H1 (cell line): ENCODE data around the gene MRTFB. TPM values are rescaled to one million over a fixed set of nuclear protein-coding genes. Genes with fewer than 3 reads are reported as not detected.

Experiments
- CTCF ChIA-PET: fragments of 300-600 bp; sonication (Branson Sonifier 250); formaldehyde crosslinking; loops from one replicate; lab custom pipeline; 2021; ENCODE audit not compliant: partially characterized antibody; lab: Charles Lee
- POLR2A ChIA-PET: fragments of 300-600 bp; sonication (Branson Sonifier 250); formaldehyde crosslinking; loops from one replicate; lab custom pipeline; 2021; ENCODE audit warnings: inconsistent platforms; ENCODE audit not compliant: partially characterized antibody; lab: Charles Lee
- DNase-seq, 2 experiments: peaks; one replicate each; pipeline versions ENCODE4 v3.0.0 to v3.0.0-alpha.2; 2010 to 2022; ENCODE audit warnings: low spot score in 2 of 2, low read depth in 1 of 2, mixed read lengths in 1 of 2
- FAIRE-seq: peaks from 2 replicates; lab custom pipeline; 2011; peaks lifted over from hg19 to GRCh38; lab: Jason Lieb, UNC
- H2AFZ ChIP-seq: 2 replicates; pipeline ENCODE4 v1.8.1; 2012; ENCODE audit warnings: low read length, inconsistent platforms
- H2AK5ac ChIP-seq: 2 replicates; pipeline ENCODE4 v1.6.1; 2013; ENCODE audit warnings: low read depth, low read length
- H2BK120ac ChIP-seq: replicated peaks from 2 replicates; pipeline ENCODE3; 2013; ENCODE audit warnings: low read depth, low read length, inconsistent platforms
- H2BK12ac ChIP-seq: 2 replicates; pipeline ENCODE4 v1.6.1; 2013; ENCODE audit warnings: low read depth, low read length
- H2BK15ac ChIP-seq: 2 replicates; pipeline ENCODE4 v1.6.1; 2013; ENCODE audit warnings: low read length
- H2BK20ac ChIP-seq: 2 replicates; pipeline ENCODE4 v1.6.1; 2013; ENCODE audit warnings: low read length
- H2BK5ac ChIP-seq: 2 replicates; pipeline ENCODE4 v1.6.1; 2013; ENCODE audit warnings: low read depth, low read length
- H3K14ac ChIP-seq: 2 replicates; pipeline ENCODE4 v1.6.1; 2013; ENCODE audit warnings: inconsistent platforms; ENCODE audit not compliant: insufficient read length
- H3K18ac ChIP-seq: 2 replicates; pipeline ENCODE4 v1.6.1; 2013; ENCODE audit warnings: low read length; ENCODE audit errors: extremely low read depth
- H3K23ac ChIP-seq: 2 replicates; pipeline ENCODE4 v1.6.1; 2013; ENCODE audit warnings: inconsistent platforms; ENCODE audit not compliant: insufficient read length
- H3K23me2 ChIP-seq: 2 replicates; pipeline ENCODE4 v1.6.1; 2013; ENCODE audit warnings: low read depth, low read length
- H3K27ac ChIP-seq: 2 replicates; pipeline ENCODE4 v1.6.1; 2011; ENCODE audit warnings: low read depth, low read length, inconsistent platforms
- H3K27me3 ChIP-seq, 4 experiments: replicated peaks in 1 of 4; 1 replicate in 1 of 4; 2 replicates in 3 of 4; pipeline versions ENCODE4 v1.6.1 to v1.8.1; 2011 to 2013; ENCODE audit warnings: low read length in 3 of 4, mild to moderate bottlenecking in 3 of 4, inconsistent platforms in 2 of 4, mixed read lengths in 2 of 4, moderate library complexity in 1 of 4; ENCODE audit not compliant: control insufficient read depth in 3 of 4, insufficient read depth in 3 of 4; ENCODE audit errors: extremely low read depth in 1 of 4
- H3K36me3 ChIP-seq, 4 experiments: 2 replicates each; pipeline versions ENCODE4 v1.6.1 to v1.8.1; 2011 to 2013; ENCODE audit warnings: mild to moderate bottlenecking in 4 of 4, low read length in 3 of 4, moderate library complexity in 2 of 4, control low read depth in 1 of 4, inconsistent platforms in 1 of 4; ENCODE audit not compliant: insufficient read depth in 4 of 4, control insufficient read depth in 2 of 4
- H3K4ac ChIP-seq: replicated peaks from 2 replicates; pipeline ENCODE3; 2013; ENCODE audit warnings: low read length, low read depth, mixed read lengths, inconsistent platforms; ENCODE audit not compliant: insufficient read length
- H3K4me1 ChIP-seq, 4 experiments: replicated peaks in 1 of 4; 1 replicate in 1 of 4; 2 replicates in 3 of 4; pipeline versions ENCODE4 v1.6.1 to v1.8.1; 2011 to 2013; ENCODE audit warnings: low read length in 3 of 4, inconsistent platforms in 2 of 4, mixed read lengths in 1 of 4; ENCODE audit not compliant: insufficient read depth in 4 of 4, control insufficient read depth in 3 of 4
- H3K4me2 ChIP-seq, 2 experiments: 2 replicates each; pipeline versions ENCODE4 v1.6.1 to v1.8.1; 2011 to 2013; ENCODE audit warnings: low read depth in 2 of 2, low read length in 2 of 2, control low read depth in 1 of 2, inconsistent platforms in 1 of 2, mild to moderate bottlenecking in 1 of 2; ENCODE audit not compliant: insufficient read depth in 1 of 2
- H3K4me3 ChIP-seq, 4 experiments: fragments of 200-600, 300-600 bp in 1 of 4; sonication (generic), shearing (Covaris generic), sonication (Bioruptor Twin) in 1 of 4; 2 replicates each; pipeline versions ENCODE4 v1.5.1 to v1.8.1; 2011 to 2016; ENCODE audit warnings: low read length in 4 of 4, low read depth in 3 of 4, control low read depth in 2 of 4, inconsistent platforms in 2 of 4, mild to moderate bottlenecking in 2 of 4, mixed read lengths in 1 of 4, moderate library complexity in 1 of 4; ENCODE audit not compliant: insufficient read depth in 2 of 4; ENCODE audit errors: extremely low read depth in 1 of 4
- H3K56ac ChIP-seq: replicated peaks from 2 replicates; pipeline ENCODE3; 2013; ENCODE audit warnings: low read depth, mild to moderate bottlenecking, mixed read lengths, low read length, inconsistent platforms; ENCODE audit not compliant: insufficient read length
- H3K79me1 ChIP-seq: 2 replicates; pipeline ENCODE4 v1.6.1; 2013; ENCODE audit warnings: low read depth, low read length, control low read depth
- H3K79me2 ChIP-seq, 2 experiments: 2 replicates each; pipeline versions ENCODE4 v1.6.1 to v1.8.1; 2012 to 2013; ENCODE audit warnings: low read length in 2 of 2, mild to moderate bottlenecking in 2 of 2, inconsistent platforms in 1 of 2; ENCODE audit not compliant: insufficient read depth in 2 of 2, control insufficient read depth in 1 of 2
- H3K9ac ChIP-seq, 4 experiments: replicated peaks in 1 of 4; 1 replicate in 1 of 4; 2 replicates in 3 of 4; pipeline versions ENCODE4 v1.6.1 to v1.8.1; 2011 to 2013; ENCODE audit warnings: low read depth in 3 of 4, low read length in 3 of 4, control low read depth in 2 of 4, mild to moderate bottlenecking in 2 of 4, moderate library complexity in 2 of 4, inconsistent platforms in 1 of 4; ENCODE audit errors: extremely low read depth in 1 of 4
- H3K9me3 ChIP-seq, 2 experiments: 2 replicates each; pipeline versions ENCODE4 v1.6.1 to v1.8.1; 2012 to 2013; ENCODE audit warnings: mild to moderate bottlenecking in 2 of 2, moderate library complexity in 2 of 2, control low read depth in 1 of 2, inconsistent platforms in 1 of 2, low read depth in 1 of 2, low read length in 1 of 2, mixed read lengths in 1 of 2; ENCODE audit not compliant: insufficient read depth in 2 of 2
- H4K20me1 ChIP-seq, 2 experiments: replicated peaks in 1 of 2; 2 replicates each; pipeline versions ENCODE3 to v1.8.1; 2011 to 2013; ENCODE audit warnings: inconsistent platforms in 2 of 2, low read length in 2 of 2, mild to moderate bottlenecking in 1 of 2; ENCODE audit not compliant: insufficient read depth in 2 of 2, control insufficient read depth in 1 of 2
- H4K5ac ChIP-seq: 2 replicates; pipeline ENCODE4 v1.6.1; 2013; ENCODE audit warnings: low read length, low read depth, mixed read lengths, inconsistent platforms; ENCODE audit not compliant: insufficient read length
- H4K8ac ChIP-seq: 2 replicates; pipeline ENCODE4 v1.8.0; 2013; ENCODE audit warnings: mild to moderate bottlenecking, moderate library complexity, low read length, inconsistent platforms; ENCODE audit not compliant: insufficient read depth; ENCODE audit errors: extremely low read depth
- H4K91ac ChIP-seq: replicated peaks from 2 replicates; pipeline ENCODE3; 2013; ENCODE audit warnings: low read length, mixed read lengths, inconsistent platforms; ENCODE audit not compliant: insufficient read length
- ATF2 ChIP-seq: IDR thresholded peaks from 2 replicates; pipeline ENCODE4 v1.6.1; 2012; ENCODE audit warnings: low read length, inconsistent platforms
- CBX5 ChIP-seq: fragments of 300-800, 300-1000 bp; sonication (generic); IDR thresholded peaks from 2 replicates; pipeline ENCODE4 v1.7.1; 2016; ENCODE audit warnings: antibody characterized with exemption, low read length, low read depth
- EZH2 ChIP-seq: fragments of 200-600 bp; sonication (generic); IDR thresholded peaks from 2 replicates; pipeline ENCODE4 v1.7.1; 2012; ENCODE audit warnings: low read depth, mild to moderate bottlenecking, moderate library complexity, low read length, inconsistent platforms; ENCODE audit not compliant: severe bottlenecking
- HDAC6 ChIP-seq: IDR thresholded peaks from one replicate; pipeline ENCODE4 v1.7.1; 2012; ENCODE audit warnings: low read depth, mild to moderate bottlenecking, inconsistent platforms, low read length, moderate library complexity
- RBBP5 ChIP-seq: IDR thresholded peaks from 2 replicates; pipeline ENCODE4 v1.7.1; 2012; ENCODE audit warnings: low read depth, mild to moderate bottlenecking, inconsistent platforms, low read length, moderate library complexity, borderline replicate concordance
- RNF2 ChIP-seq: fragments of 200-900, 300-1000 bp; sonication (generic); IDR thresholded peaks from 2 replicates; pipeline ENCODE4 v1.7.1; 2016; ENCODE audit warnings: borderline replicate concordance, low read depth, mild to moderate bottlenecking, antibody characterized with exemption, low read length; ENCODE audit not compliant: poor library complexity, severe bottlenecking; ENCODE audit errors: missing control alignments
- SAP30 ChIP-seq: fragments of 300-600 bp; sonication (generic); IDR thresholded peaks from 2 replicates; pipeline ENCODE4 v1.7.1; 2012; ENCODE audit warnings: low read length, moderate library complexity, mild to moderate bottlenecking, inconsistent platforms; ENCODE audit not compliant: insufficient read depth, insufficient replicate concordance
- SIN3A ChIP-seq, 2 experiments: IDR thresholded peaks in 1 of 2; conservative IDR thresholded peaks in 1 of 2; 2 replicates each; pipeline ENCODE4 v1.6.1; 2011 to 2012; ENCODE audit warnings: low read length in 2 of 2, improper control_type of control experiment in 1 of 2, low read depth in 1 of 2, mild to moderate bottlenecking in 1 of 2
- ZNF274 ChIP-seq: IDR thresholded peaks from 2 replicates; pipeline ENCODE4 v1.7.0; 2012; ENCODE audit warnings: low read length, borderline replicate concordance; ENCODE audit errors: extremely low read depth
- WGBS, 2 experiments: shearing (Covaris generic) in 1 of 2; methylation state at CpG; one replicate each; pipeline versions ENCODE4 v1.1.6 to v1.1.7; 2013 to 2015; ENCODE audit warnings: low lambda C conversion rate in 2 of 2, mixed read lengths in 2 of 2, inconsistent platforms in 1 of 2, low coverage in 1 of 2, missing lambda C conversion rate in 1 of 2; ENCODE audit not compliant: insufficient replicate concordance in 2 of 2, insufficient coverage in 1 of 2, insufficient read length in 1 of 2; ENCODE audit errors: extremely low coverage in 1 of 2, missing lambda C conversion rate in 1 of 2; 5-methylcytosine and 5-hydroxymethylcytosine counted together
- polyA plus RNA-seq, 7 experiments: library from polyadenylated mRNA; depleted of rRNA in 3 of 7; stranded (reverse) in 5 of 7; unstranded in 2 of 7; fragments of >200 nt in 5 of 7; fragments of 200-250 nt in 2 of 7; gene quantifications; 1 replicate in 5 of 7; 2 replicates in 1 of 7; 4 replicates in 1 of 7; pipeline versions ENCODE4 v1.2.1 to v1.2.3, GENCODE V29; 2011 to 2013; ENCODE audit warnings: missing spikeins in 2 of 7, mixed read lengths in 2 of 7
- total RNA-seq: library from RNA; stranded (reverse); fragmentation: NEBNext Ultra II Directional; extraction: Animal tissue kit (Norgen Biotek cat#: 25700); gene quantifications from 2 replicates; pipeline ENCODE4 v1.2.1, GENCODE V29; 2021

The MRTFB gene
- total and polyA plus RNA-seq, 2 of the 8 experiments (the other 6 are each of a cell fraction or from before 2014, with no cell fraction given) = 13.5 to 34.9 TPM

DNA sequence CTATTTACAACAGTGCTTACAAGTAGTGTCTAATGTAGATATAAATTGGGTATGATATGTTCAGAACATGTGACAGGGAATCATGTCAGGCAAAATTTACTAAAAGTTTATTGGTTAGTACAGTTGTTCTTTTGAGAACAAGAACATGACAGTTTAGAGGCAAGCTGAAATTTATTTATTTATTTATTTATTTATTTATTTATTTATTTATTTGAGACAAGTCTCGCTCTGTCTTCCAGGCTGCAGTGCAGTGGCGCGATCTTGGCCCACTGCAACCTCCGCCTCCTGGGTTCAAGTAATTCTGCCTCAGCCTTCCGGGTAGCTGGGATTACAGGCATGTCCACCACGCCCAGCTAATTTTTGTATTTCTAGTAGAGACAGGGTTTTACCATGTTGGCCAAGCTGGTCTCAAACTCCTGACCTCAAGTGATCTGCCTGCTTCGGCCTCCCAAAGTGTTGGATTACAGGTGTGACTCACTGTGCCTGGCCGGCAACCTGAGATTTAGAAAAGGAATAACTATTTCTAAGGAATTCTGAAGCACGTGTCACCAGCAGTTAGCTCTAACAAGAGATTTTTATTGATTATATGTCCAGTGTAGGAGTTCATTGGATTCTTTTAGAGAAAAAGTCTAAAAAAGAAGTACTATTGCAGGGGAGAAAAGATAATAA is 24.9 kb downstream of the MRTFB start:
- ChIA-PET CTCF (interaction anchor here (0.5 to 1.4 kb wide), 3 partner anchors 14 to 274 kb away, joined by 3 to 8 read pairs (median 8); no protein-coding TSS in a partner anchor), POLR2A (interaction anchor here (1.1 kb wide), 1 partner anchor 77 kb away, joined by 3 read pairs; no protein-coding TSS in a partner anchor)
- Histone ChIP-seq H4K91ac (no peak overlapping the region), H3K9ac (no peak overlapping the region), H4K5ac (no peak overlapping the region), H3K4me1 (peaks cover 0 to 2% (median 0%) of the 10 kb centered on the region in 4 experiments; a peak in 3 of 7 replicates), H3K79me1 (peaks cover 2% of the 10 kb centered on the region; the same call in 1 of the 2 replicates), H3K18ac (no peak overlapping the region), H4K20me1 (peaks cover 2 to 8% of the 10 kb centered on the region in 2 experiments), H3K23ac (no peak overlapping the region), H3K56ac (no peak overlapping the region), H3K9me3 (no peaks in the 10 kb centered on the region), H3K4me3 (no peak overlapping the region), H3K14ac (no peak overlapping the region), H2BK12ac (no peak overlapping the region), H3K36me3 (no peaks in the 10 kb centered on the region), H3K23me2 (no peaks in the 10 kb centered on the region), H3K4ac (no peak overlapping the region), H3K27me3 (peaks cover 0 to 1% (median 0%) of the 10 kb centered on the region in 4 experiments; a peak in 1 of 7 replicates), H2BK120ac (no peak overlapping the region), H2BK15ac (no peak overlapping the region), H2BK20ac (no peak overlapping the region), H2BK5ac (no peak overlapping the region), H3K4me2 (no peak overlapping the region), H2AFZ (no peak overlapping the region), H3K27ac (no peak overlapping the region), H2AK5ac (no peak overlapping the region), H3K79me2 (peaks cover 0 to 64% of the 10 kb centered on the region in 2 experiments; a peak in 3 of 4 replicates), H4K8ac (no peak overlapping the region)
- DNase-seq (no peak), FAIRE-seq (no peak)
- WGBS, 2 experiments = 91% methylated on average over 9 of the region's 9 CpGs; no CpG with 5 or more reads in 1 of the 2 experiments
- TF ChIP-seq RNF2 (no peak), HDAC6 (no peak), SAP30 (no peak), SIN3A (conservative IDR thresholded peaks at IDR 0.05 in 1 of 2, IDR thresholded peaks at IDR 0.05 in 1 of 2; ENCODE audit: low read depth in 1 of 2, low read length in 2 of 2) (no peak), ZNF274 (no peak), EZH2 (no peak), RBBP5 (no peak), ATF2 (no peak), CBX5 (no peak)
